ENCODE measurements around the gene ZNF423.

The ZNF423 gene

GRCh38 chr16:49869731-49870130 lies 13.8 kb upstream of the ZNF423 start:
- no peak for DNase-seq

DNA sequence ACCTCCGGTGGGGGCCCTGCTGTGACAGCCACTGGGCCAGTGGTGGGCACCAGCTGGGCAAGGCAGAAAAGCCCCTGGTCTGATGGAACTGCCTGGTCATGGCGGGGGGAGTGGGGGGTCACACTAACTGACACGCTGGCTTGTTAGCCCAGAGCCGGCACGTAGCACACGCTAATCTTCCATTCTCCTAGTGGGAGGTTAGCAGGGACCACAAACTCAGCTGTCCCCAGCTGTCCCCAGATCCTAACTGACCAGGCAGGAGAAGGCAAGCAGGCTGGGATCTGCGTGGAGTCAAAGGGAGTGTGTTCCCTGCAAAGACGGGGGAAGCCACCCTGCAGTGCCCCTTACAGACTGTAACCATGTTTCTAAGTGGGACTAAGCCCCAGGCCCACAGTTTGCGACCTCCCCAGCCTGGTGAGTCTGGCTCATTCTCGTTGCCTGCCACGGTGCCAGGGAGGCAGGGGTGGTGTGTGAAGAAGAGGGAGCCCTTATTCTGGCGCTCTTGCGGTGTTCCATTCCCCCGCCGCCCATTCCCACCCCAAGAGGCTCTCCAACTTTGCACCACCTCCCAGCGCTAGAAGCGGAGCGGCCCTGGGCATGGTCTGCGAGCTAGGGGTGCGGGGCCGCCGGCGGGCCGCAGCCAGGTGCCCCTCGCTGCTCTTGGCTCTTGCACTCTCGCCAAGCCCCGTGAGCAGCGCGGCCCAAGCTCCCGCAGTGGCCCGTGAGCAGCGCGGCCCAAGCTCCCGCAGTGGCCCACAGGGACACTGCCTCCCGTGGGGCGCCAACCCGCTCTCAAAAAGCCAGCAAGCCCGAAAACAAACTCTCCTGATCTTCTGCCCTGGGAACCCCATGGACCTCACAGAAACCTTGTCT lies 12.1 kb upstream of the ZNF423 start:
- DNase-seq, result no peak

GRCh38 chr16:49867234-49867633 lies 11.3 kb upstream of the ZNF423 start:
- no peak for DNase-seq

DNA sequence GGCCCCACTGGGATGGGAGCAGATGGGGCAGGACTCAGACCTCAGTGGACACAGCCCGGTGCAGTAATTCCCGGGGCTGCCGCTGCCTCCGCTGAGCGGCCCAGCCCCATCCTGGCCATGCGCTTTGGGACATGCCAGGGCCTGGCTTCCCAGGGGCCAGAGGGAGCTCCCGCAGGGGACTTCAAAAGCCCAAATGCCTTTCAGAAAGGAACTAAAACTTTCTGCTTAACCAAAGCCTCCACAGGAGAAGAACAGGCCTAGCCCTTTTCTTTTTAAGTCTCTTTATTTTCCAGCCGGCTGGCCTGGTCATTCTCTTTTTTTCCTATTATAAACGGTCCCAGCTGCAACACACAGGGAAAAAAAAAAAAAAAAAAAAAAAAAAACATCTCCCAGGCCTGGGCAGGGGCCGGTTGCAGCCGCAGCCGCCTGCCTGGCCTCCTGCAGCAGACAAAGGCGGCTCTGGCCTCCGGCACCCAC lies 10.7 kb upstream of the ZNF423 start:
- DNase-seq, result no peak

DNA sequence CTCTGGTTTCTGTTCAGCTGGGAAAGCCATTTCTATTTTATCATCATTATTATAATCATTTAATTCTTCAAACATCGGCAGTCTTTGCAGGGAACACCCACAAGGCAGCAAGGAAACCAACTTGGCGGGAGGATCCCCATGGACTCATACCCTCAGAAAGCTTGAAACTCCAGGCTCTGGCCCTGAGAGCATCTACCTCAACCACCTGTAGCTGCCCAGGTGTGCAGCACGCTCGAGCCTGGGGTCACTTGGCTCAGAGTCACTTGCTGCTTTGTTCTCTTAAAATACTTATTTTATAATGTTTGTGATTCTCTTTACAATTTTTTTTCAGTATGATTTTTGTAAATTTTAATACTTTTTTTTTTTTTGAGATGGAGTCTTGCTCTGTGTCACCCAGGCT lies 6.8 kb upstream of the ZNF423 start:
- DNase-seq, result no peak

GRCh38 chr16:49861299-49861698 lies 5.4 kb upstream of the ZNF423 start:
- no peak for DNase-seq

GRCh38 chr16:49860593-49860992 lies 4.7 kb upstream of the ZNF423 start:
- no peak for DNase-seq

GRCh38 chr16:49859125-49859811 lies 3.4 kb upstream of the ZNF423 start:
- no peak for DNase-seq

DNA sequence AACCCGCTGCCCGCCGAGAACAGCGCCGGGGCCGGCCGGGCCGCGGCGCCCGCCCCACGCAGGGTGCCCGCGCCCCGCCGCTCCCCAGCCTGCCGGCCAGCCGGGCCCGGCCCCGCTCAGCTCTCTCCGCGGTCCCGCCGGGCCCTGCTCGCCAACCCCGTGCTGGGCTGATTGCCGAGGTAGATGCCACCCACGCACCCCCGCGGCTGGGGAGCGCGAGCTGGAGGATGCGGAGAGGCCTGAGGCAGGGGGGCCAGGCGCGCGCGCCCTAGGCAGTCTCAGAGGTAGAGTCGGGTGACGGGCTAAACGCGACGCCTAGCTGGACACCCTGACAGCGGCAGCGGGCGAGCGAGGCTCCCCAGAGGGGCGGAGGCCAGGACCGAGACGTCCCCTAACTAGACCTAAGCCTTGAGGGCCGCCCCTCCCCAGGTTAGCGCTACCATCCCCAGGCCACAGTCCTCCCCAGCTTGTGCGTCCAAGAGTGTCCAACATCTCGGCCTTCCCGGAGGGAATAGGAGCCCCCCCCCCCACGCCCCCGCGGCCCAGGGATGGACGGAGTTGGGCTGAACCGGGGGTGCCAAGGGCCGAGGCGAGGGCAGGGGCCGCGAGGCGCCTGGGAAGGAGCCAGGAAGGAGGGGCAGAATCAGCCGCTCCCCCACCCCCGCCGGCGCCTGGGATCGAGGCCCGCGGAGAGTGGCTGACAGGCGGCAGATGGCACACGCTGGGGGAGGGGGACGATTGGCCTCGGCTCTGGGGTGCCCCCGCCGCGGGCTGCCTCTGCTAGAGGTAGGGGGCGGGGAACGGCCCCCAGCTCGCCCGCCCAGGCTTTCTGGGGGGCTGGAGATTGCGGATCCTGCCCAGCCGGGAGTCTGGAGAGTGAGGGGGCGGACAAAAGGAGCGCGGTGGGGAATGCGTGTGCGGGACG lies 2.5 kb upstream of the ZNF423 start:
- no peak for DNase-seq

GRCh38 chr16:49857423-49858181 lies 1.7 kb upstream of the ZNF423 start:
- DNase-seq, result no peak

- DNase-seq, result no peak
These were observed 889 bp upstream of the ZNF423 start for GRCh38 chr16:49856672-49857330.

- peak; percentile 15 for DNase-seq
These were observed 561 bp downstream of the ZNF423 start for GRCh38 chr16:49855280-49855821.

- no peak for DNase-seq
These were observed 1.1 kb downstream of the ZNF423 start for GRCh38 chr16:49854796-49855203.

- DNase-seq, result no peak
These were observed 1.6 kb downstream of the ZNF423 start for GRCh38 chr16:49854188-49854795.

GRCh38 chr16:49852279-49852678 lies 3.6 kb downstream of the ZNF423 start:
- no peak for DNase-seq

DNA sequence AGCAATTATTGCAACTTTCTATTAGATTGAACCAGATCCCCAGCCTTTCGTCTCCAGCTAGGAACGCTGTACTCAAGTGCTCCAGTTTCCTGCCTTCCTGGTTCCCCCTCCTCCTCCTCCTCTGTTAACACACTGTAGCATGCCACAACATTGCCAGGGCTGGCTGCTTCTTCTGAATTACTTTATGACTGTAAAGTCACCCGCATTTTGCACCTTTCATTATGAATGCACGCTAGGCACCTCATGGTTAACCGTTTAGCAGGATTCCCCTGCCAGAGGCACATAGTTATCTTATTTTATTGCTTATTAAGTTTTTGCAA lies 4.5 kb downstream of the ZNF423 start:
- DNase-seq, result no peak

DNA sequence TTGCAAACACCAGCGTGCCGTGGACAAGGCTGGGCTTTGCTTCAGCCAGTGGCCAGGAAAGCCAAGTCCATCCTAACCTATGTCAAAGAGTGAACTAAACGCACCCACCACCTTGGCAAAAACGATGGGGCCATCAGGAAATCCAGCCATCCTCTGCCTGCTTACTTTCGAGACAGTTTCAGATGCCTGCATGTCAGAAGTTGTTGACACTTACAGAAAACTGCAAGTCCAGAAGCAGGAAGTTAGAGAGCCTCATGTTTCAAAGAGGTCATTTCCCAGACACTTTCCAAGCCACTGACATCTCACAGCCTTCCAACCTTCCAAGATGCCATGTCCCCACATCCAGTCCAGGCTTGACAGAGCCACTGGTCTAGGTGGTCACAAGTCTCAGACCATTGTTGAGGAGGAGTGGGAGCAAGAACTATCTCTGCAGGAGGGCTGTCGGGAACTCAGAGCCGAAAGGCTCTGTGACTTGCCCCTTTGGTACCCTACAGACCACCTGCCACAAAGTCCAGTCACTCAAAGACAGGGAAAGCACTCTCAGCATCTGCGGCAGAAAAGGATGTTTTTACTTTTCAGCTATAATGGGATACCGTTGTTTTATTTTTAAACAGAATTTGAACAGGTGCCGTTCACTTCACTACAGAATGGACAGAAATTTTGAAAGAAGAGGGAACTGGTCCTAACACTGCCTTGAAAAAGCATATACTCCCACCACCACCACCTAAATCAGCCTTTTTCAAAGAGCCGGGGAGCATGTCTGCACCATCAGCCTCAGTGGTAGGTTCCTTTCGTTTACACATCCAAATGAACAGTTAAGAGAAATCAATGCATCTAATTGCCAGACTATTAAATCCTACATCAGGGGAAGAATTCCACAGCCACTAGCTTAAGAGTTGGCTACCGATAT lies 5.1 kb downstream of the ZNF423 start:
- DNase-seq, result no peak

DNA sequence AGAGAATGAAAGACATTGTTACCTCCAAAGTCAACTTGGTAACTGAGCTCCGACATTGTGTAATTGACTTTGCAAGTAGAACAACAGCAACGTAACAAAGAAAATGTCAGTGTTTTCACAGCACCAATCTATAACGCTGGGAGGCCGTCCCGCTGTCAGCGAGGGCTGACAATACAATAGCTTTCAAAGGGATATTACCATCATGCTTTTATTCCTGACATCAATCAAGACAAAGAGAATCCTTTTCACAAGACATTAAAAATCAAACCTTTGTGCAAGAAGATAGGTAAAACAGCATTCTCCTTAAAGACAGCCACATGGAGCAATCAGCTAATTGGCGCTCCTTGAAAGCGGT lies 6.2 kb downstream of the ZNF423 start:
- DNase-seq, result no peak

- no peak for DNase-seq
These were observed 6.7 kb downstream of the ZNF423 start for GRCh38 chr16:49849037-49849753.

DNA sequence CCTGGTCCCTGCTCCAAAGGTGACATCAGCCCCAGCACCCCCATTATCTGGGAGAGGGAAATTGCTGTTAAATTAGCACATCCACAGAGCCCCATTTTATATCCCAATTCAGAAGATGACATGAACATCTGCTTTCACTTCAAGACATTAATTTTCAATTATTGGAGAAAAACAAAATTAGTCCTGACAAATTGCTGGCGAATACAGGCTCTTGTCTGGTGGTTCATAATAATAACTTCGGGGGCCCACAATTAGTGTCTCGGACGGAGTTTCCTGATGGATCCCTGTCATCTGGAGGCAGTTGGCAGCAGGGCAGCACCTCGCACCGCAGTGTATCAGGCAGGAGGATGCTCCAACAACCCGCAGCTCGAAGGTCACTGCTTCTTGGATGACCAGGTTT lies 7.4 kb downstream of the ZNF423 start:
- DNase-seq, result no peak

Measured in NCI-H1417 treated with DMSO at 0.1 percent for 48 hours (cell line).